HL-60/S4 treated with phorbol 12-myristate 13-acetate at 8.2 ng/mL for 4 days and 3 days (cell line): ENCODE measurements around the gene MACO1.

Experiments used
- in situ Hi-C: fragments of 300-500 bp; cut with MboI; formaldehyde crosslinking; loops from 2 replicates; pipeline ENCODE4 v1.15.0; 2022; ENCODE audit warnings: low sequenced_read_pairs

Gene MACO1

GRCh38 chr1:25520446-25521061 lies 89.9 kb downstream of the MACO1 start:
- in situ Hi-C loops = no loop called here

GRCh38 chr1:25522031-25522655 lies 91.4 kb downstream of the MACO1 start:
- in situ Hi-C loops = no loop called here

DNA sequence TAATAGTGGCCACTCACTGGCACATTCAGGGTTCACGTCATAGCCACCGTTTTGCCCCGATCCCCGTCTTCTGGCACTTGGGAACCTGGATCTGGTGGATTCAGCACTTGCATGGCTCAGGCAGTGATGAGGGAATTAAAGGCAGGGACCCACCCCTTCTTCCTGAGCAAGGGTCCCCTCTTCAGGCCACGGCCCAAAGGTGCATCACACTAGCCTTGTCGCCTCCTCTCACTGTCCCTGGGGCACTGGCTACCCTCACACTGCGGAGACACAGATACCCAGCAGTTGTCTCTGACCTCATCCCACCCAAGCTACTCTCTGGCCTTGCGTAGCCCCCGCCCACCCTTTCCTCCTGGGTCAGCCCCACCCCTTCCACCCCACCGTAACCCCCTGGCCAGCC lies 92.8 kb downstream of the MACO1 start:
- in situ Hi-C loops = no loop called here

DNA sequence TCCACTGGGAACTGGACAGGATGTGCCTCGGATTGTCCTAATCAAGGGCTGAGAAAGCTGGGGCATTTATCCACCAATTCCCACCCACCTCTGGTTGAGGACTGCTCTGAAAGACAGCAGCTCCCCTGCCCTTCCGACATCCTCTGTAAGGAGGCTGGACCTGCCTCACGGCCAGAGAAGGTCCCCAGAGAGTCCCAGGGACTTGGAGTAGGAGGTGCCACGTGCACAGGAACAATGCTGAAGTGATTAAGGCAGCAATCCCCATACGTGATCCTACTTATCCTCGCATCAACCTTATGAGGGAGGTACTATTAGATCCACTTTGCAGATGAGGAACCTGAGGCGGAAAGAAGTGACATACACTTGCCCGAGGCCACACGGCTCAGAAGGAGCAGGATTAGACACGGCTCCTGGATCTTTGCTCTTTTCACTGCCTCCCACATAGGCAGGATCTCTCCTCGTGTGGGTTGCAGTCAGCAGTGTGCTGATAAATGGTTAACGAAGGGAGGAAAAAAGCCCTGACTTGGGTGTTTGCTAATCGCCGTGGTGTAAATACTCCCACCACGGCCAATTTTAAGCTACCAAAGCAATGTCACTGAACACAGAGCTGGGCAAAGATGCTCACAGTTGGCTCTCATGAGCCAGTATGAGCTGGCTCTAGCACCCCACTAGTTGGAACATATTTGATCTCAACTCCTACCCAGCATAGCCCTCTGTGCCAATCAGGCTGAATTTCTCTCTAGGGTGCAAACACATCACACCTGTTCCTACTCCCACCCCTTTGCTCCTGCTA lies 94.1 kb downstream of the MACO1 start:
- in situ Hi-C loops = no loop called here

- in situ Hi-C loops = no loop called here
Measured at GRCh38 chr1:25525361-25525688, 94.6 kb downstream of the MACO1 start.

DNA sequence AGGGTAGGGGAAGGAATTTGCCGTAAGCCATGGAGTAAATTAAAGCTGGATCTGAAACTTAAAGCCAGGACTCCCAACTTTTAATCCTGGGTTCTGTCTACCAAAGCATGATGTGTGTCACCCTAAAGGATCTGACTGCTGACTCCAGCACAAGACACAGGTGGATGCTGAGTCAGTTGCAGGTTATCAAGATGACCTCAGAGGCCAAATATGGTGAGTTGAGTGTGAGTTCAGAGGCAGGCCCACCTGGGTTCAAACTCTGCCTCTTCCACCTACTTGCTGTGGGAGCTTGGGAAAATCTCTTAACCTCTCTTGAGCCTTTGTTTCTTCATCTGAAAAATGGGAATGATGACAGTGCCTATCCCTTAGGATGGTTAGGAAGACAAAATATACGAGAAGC lies 96.1 kb downstream of the MACO1 start:
- in situ Hi-C loops = no loop called here

DNA sequence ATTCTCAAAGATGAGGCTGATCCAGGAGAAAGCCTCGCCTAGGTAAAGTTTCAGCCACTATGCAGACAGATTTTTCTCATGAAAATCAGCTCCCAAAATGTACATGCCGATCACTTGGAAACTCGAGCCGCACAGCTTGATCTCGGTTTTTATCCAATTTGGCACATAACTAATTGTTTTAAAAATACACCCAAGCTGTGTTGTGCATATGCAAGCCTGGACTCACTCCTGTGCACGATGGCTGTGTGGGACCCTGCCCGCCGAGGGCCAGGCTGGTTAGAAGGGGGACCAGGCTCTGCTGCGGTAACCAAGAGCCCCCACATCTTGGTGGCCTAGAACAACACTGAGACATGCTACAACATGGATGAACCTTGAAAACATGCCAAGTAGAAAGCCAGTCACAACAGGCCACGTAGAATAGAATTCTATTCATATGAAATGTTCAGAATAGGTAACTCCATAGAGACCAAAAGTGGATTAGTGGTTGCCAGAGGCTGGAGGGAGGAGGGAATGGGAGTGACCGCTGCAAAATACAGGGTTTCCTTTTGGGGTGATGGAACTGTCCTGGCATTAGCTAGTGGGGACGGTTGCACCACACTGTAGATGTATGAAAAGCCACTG lies 96.6 kb downstream of the MACO1 start:
- in situ Hi-C loops = no loop called here

DNA sequence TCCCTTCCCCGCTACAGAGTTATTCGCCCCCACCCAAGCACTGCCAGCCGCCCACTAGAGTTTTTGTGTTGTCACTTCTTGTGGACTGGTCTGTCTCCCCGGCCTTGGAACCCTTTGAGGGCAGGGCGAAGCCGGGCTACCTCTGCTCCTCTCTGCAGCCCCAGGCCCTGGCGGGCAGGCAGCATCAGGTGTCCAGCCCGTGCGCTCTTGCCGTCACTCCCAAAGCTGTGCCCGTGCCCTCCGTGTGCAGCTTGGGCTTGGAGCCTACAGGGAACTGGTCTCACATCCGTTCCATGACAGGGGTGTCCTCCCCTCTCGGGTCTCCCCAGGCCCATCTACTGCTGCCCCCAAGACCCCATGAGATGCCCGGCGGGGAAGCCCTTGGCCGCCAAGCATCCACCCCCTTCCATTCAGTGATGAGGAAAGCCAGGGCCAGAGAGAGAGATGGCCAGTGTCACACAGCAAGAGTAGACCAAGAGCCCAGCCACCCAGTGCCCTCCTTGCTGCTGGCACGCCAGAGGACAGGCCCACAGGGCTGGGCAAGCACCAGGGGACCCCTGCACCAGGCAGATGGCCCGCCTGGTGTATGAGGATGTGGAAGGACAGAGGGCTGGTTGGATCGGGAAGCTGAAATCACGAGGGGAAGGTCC lies 97.4 kb downstream of the MACO1 start:
- in situ Hi-C loops = no loop called here

- in situ Hi-C loops = no loop called here
Measured at GRCh38 chr1:25528881-25529517, 98.3 kb downstream of the MACO1 start.

- in situ Hi-C loops = no loop called here
Measured at GRCh38 chr1:25529518-25530185, 99.0 kb downstream of the MACO1 start.

DNA sequence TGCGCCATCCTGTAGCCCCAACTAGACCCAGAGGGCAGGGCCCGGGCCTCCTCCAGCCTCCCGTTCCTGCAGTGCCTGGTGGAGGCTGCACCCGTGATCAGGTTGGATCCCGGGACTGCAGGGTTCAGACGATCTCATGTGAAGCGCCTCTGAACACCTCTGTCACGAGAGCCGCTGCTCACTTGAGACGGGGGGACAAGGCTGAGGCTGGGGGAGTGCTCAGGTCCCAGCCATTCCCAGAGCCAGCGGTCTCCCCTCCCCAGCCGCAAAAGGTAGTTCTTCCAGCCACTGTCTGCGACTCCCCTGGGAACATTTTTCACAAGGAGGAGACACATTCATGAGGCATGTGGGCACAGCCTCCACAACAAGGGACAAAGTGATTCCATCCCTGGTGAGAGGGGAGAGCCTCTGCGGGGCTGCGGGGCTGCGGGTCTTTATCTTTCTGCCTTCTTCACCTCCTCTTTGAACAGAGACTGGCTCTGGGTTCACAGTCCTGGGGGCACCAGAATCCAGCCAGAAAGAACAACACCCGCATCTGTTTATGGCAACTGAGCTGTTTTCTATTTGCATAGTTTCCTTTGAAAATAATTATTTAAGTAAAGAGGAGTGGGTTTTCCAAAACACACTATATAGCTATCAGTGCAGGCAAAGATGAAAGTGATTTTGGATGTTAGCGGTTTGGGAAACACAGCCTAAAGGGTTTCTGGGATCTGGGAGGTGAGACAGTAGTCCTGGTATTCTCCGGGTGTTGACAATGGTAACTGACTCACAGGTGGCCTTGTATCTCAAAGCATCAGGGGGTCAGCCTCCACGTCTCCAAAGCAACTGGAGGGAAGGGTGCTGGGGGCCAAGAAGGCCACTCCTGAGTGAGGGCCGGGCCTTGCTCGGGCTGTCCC lies 99.7 kb downstream of the MACO1 start:
- in situ Hi-C loops = no loop called here

GRCh38 chr1:25531082-25531461 lies 100.4 kb downstream of the MACO1 start:
- in situ Hi-C loops = no loop called here

GRCh38 chr1:25532970-25533369 lies 102.3 kb downstream of the MACO1 start:
- in situ Hi-C loops = no loop called here

GRCh38 chr1:25533775-25534409 lies 103.2 kb downstream of the MACO1 start:
- in situ Hi-C loops = no loop called here

DNA sequence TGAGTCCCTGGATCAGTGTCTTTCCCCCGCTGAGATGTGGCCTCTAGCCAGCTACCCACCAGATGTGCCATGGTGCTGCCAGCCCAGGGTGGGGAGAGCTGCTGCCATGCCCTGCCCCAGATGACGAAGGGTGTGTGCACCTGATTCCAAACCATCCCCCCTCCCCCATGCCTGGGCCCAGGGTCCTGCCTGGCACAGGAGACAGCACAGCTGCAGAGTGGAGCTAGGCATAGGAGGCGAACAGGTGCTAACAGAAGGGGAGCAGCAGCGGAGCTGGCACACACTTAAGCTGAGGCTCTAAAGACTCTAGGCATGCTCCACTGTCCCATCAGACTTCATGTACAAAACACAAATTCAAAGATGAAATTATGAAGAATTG lies 103.7 kb downstream of the MACO1 start:
- in situ Hi-C loops = no loop called here

DNA sequence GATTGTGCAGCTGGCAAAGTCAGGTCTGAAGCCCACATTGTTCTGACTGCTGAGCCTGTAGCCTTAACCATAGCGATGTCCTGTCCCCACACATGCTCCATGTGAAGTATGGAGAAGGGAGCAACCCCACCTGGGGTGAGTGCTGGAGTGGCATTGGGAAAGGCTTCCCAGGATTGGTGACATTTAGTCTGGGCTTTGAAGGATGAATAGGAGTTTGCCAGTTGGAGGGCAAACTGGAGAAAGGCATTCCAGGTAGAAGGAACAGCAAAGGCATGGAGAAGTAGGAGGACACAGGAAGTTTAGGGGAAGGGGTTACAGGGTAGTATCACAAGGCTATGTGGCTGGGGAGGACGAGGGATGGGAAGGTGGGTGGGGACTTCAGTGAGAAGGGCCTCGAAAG lies 105.4 kb downstream of the MACO1 start:
- in situ Hi-C loops = no loop called here

DNA sequence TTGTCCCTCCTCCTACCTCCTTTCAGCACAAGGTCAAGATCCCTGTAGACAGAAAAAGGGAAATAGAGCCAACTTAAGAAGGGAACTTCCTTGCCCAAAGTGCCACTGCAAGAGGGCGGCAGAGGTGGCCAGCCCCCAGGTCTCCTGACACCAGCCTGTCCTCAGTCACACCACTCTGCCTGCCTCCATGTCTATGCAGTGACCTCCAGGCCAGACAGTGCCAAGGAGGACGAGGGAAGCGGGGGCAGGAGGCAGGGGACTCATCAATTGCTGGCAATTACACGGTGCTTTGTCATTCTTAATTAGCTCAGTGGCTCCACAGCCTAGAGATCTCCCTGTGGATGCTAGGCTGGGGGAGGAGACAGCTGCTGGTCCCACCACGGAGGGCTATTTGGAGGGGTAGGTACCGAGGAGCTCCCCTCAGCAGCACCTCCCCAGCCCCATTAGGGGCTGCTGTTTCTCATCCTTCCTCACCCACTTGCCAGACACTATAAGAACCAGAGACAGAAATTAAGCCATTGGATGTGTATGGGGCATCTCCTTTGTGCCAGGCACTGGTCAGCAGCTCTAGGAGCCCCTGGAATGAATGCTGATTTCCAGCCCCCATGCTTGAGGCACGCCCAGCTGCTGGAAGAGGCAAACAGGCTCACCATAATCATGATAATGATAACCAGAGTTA lies 106.6 kb downstream of the MACO1 start:
- in situ Hi-C loops = no loop called here

DNA sequence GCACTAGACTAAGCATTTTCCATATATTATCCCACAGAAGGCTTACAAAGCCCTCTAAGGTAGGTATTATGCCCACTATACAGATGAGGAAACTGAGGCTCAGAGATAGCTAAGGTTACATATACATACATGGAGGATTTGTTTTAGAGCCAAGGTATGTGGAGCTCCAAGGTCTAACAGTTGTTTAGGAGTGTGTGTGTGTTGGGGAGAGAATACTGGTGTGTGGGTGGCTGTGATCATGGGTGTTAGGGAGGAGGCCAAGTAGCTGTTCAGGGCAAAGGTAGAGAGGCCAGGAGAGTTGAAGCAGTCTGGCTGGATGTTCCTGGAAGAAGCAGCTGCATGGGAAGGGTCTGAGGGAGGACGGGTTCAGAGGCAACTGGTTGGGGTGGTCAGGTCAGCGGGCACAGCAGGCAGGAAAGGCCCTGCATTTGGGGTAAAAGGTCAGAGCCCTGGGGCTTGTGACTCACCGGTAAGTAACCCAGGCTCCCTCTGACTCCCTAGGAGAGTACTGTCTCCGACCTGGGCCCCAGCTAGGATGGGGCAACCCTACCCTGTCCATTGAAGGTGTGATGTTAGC lies 107.6 kb downstream of the MACO1 start:
- in situ Hi-C loops = no loop called here
